GM19438 (cell line): ENCODE data around the gene RDM1.

Experiments used
- ATAC-seq: cut with Tn5 transposase; IDR thresholded peaks from one replicate; pipeline ENCODE4 v1.9.1; 2021; ENCODE audit warnings: low read depth; ENCODE audit not compliant: unreplicated experiment

The RDM1 gene

GRCh38 chr17:35875072-35875799 is 55.3 kb downstream of the RDM1 start:
- ATAC-seq, result no peak

GRCh38 chr17:35872196-35872980 is 58.2 kb downstream of the RDM1 start:
- no peak for ATAC-seq

- ATAC-seq, result no peak
Measured at GRCh38 chr17:35870906-35871819, 59.4 kb downstream of the RDM1 start.

GRCh38 chr17:35868737-35869136 is 61.8 kb downstream of the RDM1 start, which contains the start of gene HEATR9:
HEATR9 (minus strand) TSS chr17:35868891; CDS start chr17:35868742, 149 bp downstream.
- ATAC-seq, result no peak
